Coronary artery (tissue), 2 donors: ENCODE data around the gene KCNMB4.

ENCODE experiments used
- DNase-seq: peaks from one replicate; pipeline ENCODE4 v3.0.0-alpha.2; 2017; ENCODE audit warnings: low spot score
- H3K27ac ChIP-seq, 2 donors: fragments of 200-600 bp; sonication (generic); one replicate each; pipeline ENCODE4 v1.5.1; 2016 to 2019
- H3K4me3 ChIP-seq: fragments of 200-600 bp; sonication (generic); 2 replicates; pipeline ENCODE4 v1.5.1; 2016; ENCODE audit warnings: mild to moderate bottlenecking, moderate library complexity
- TF ChIP-seq, protein P1 (sequence below): fragments of 200-600 bp; sonication (generic); IDR thresholded peaks from one replicate; pipeline ENCODE4 v1.5.1; 2019; ENCODE audit warnings: antibody characterized with exemption

KCNMB4 gene

DNA sequence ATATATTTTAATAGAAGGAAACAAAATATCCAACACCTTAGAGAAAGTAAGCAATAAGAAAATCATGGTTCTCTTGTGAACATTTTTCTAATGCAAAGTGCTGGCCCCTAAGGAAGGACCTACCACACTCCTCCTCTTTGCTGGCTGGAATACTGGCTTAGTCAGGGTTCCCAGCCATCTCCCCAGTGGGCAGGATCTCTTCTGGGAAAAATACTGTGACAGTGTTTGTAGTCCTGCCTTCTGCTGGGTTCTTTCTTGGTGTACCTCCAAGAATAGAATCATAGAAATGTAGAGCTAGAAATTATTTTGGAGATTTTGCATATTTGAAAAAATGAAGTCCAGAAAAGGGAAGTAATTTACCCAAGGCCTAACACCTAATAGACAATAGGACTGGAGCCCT lies 31.9 kb downstream of the KCNMB4 start:
- no peak for DNase-seq
- TF ChIP-seq, protein P1, sequence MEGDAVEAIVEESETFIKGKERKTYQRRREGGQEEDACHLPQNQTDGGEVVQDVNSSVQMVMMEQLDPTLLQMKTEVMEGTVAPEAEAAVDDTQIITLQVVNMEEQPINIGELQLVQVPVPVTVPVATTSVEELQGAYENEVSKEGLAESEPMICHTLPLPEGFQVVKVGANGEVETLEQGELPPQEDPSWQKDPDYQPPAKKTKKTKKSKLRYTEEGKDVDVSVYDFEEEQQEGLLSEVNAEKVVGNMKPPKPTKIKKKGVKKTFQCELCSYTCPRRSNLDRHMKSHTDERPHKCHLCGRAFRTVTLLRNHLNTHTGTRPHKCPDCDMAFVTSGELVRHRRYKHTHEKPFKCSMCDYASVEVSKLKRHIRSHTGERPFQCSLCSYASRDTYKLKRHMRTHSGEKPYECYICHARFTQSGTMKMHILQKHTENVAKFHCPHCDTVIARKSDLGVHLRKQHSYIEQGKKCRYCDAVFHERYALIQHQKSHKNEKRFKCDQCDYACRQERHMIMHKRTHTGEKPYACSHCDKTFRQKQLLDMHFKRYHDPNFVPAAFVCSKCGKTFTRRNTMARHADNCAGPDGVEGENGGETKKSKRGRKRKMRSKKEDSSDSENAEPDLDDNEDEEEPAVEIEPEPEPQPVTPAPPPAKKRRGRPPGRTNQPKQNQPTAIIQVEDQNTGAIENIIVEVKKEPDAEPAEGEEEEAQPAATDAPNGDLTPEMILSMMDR = no peak

DNA sequence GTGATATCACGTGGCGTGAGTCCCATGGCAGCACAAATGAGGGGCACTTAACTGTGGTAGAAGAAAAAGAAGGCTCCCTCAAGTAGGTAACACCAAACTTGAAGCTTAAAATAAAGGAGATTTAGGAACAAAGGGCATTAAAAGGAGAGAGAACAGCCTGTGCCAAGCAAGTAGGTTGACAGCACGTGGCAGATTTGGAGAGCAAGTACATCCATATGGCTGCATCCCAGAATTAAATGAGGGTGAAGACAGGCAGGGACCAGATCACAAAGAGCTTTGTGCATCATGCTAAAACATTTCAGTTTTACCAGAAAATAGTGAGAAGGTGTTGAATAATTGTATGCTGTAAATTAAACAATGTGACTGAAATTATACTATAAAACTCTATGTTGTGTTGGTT lies 32.8 kb downstream of the KCNMB4 start:
- TF ChIP-seq, protein P1 = no peak
- H3K27ac ChIP-seq = no peak overlapping the region
- DNase-seq = no peak

More for the DNA sequence above, 31.9 kb downstream of the KCNMB4 start:
- H3K27ac ChIP-seq = no peak overlapping the region
- H3K4me3 ChIP-seq = no peak overlapping the region

DNA sequence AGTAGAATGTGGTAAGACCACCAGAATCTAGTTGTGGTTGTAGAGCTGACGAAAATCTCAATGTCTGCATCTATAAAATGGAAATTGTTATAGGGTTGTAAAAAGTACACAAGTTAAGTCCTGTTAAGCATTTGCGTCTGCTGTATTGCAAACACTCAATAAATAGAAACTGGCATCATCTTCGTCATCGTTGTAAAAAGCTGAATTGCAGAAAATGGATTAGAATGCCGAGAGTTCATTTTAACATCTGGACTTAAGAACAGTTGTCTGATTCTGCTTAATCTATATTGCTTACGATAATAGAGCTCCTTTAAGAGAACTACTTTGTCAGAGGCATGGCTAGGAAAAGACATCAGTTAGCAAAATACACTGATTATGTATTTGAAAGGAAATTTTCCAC lies 33.2 kb downstream of the KCNMB4 start:
- TF ChIP-seq, protein P1 = no peak
- no peak overlapping the region for H3K4me3 ChIP-seq
- no peak overlapping the region for H3K27ac ChIP-seq
- DNase-seq = no peak

More for the DNA sequence above, 32.8 kb downstream of the KCNMB4 start:
- H3K4me3 ChIP-seq = no peak overlapping the region

DNA sequence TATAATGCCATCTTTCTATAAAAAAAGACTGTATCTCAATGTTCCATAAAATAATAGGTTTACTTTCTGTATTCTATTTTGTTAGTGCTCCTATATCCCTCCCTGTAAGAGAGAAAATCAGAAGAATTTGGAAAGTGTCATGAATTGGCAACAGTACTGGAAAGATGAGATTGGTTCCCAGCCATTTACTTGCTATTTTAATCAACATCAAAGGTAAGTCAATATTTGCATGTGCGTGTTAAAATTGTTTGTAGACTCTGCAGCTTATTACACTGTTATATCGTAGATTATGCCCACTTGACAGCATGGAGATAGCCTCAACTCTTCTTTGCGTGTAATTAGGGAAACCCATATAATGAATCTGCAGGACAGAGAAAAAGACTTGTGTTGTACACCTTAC lies 34.0 kb downstream of the KCNMB4 start:
- TF ChIP-seq, protein P1 = no peak
- Histone ChIP-seq H3K4me3 (no peak overlapping the region), H3K27ac (no peak overlapping the region)
- no peak for DNase-seq

DNA sequence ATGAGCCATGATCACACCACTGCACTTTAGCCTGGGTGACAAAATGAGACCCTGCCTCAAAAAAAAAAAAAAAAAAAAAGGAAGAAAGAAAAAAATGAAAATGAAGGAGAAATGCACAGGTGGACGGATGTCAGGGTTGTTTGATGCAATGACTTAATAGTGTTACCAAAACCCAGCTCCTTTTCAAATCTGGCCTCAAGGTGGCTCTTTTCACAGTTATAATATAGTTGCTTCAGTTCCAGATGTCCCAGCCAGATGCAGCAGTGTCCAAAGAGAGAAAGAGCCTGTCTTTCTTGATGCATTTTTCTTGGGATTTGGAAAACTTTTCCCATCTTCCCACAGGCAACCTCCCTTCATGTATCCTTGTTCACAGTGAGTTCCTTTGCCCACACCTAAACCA lies 36.5 kb downstream of the KCNMB4 start:
- H3K27ac ChIP-seq = no peak overlapping the region
- no peak overlapping the region for H3K4me3 ChIP-seq
- TF ChIP-seq, protein P1 = no peak
- no peak for DNase-seq

DNA sequence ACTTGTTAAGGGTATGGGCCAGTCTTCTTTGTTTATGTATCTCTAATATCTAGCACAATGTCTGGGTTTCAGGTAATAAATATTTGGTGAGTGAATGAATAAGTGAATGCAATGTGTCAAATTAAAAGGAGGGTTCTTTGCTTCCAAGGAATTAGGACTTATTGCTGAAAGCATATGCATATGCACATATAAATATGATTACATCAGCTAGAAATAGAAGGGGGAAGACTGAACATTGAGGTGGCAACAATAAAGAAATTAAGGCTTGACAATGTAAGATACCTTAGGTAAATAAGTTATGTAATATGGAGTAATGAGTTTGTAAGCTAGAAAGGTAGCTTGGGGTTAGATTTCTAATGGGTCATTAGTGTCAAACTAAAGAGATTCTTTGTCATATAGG lies 37.7 kb downstream of the KCNMB4 start:
- Histone ChIP-seq H3K4me3 (no peak overlapping the region), H3K27ac (no peak overlapping the region)
- DNase-seq = no peak
- TF ChIP-seq, protein P1 = no peak

DNA sequence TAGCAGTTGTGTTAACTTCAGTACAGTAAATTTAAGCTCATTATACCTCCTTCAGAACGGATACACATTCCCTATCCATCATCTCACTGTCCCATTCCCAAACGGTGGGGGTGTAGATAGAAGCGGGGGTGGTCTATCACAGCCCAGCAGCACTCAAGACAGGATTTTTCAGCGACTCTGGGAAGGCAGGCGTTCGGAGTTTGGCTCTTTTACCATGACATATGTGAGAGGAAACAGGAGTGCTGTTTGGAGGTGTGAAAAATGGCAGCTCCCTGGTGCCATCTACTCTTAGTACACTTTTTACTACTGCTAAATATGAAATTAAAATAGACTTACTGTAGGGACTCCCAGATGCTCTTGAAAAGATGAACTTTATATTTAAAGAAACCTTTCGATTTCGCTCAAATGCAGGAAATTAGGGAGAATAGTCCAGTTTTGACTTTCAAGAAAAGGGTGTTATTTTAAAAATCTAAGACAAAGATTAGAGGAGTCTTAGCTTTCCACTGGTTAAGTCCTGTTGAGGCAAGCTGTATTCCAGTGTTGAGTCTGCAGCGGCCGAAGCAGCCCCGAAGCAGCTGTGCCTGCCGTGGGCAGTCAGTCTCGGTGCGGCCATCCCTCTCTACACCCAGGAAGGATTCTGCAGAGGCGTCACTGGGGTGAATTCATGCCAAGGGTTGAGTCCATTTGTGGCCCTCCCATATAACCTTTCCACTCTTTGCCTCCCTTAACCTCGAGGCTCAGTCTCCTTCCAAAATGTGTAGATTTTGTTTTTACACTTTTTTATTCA lies 42.1 kb downstream of the KCNMB4 start:
- TF ChIP-seq, protein P1 = no peak
- H3K4me3 ChIP-seq = no peak overlapping the region
- no peak for DNase-seq
- H3K27ac ChIP-seq = no peak overlapping the region
